Measurements from ENCODE around the gene FAM76A. TPM values are rescaled to one million over a fixed set of nuclear protein-coding genes. Genes with fewer than 3 reads are reported as not detected.

Gene FAM76A
- total RNA-seq, 2 donors from 2014 or later = 7.8 to 18.5 TPM

- no peak for DNase-seq (ENCODE audit: low spot score)
These were observed 43.3 kb upstream of the FAM76A start for GRCh38 chr1:27682351-27682944.

GRCh38 chr1:27684176-27684575 lies 41.6 kb upstream of the FAM76A start:
- whole genome bisulfite sequencing = 68% methylated on average over 2 of the region's 2 CpGs
- Histone ChIP-seq H3K4me1 (replicated peaks) (no peaks in the 10 kb centered on the region), H3K27me3 (replicated peaks; ENCODE audit: insufficient read depth) (no peaks in the 10 kb centered on the region), H3K36me3 (no peaks in the 10 kb centered on the region), H3K27ac (no peak overlapping the region), H3K9me3 (no peaks in the 10 kb centered on the region), H3K4me3 (no peak overlapping the region)
- DNase-seq (ENCODE audit: low spot score) = no peak
- TF ChIP-seq CTCF (IDR thresholded peaks at IDR 0.05) (no peak), POLR2A (IDR thresholded peaks at IDR 0.05) (no peak), POLR2AphosphoS5 (IDR thresholded peaks at IDR 0.05) (no peak)
- intact Hi-C loops (cut with DNase I) = no loop called here

More at GRCh38 chr1:27682351-27682944, 43.3 kb upstream of the FAM76A start:
- Histone ChIP-seq H3K36me3 (no peaks in the 10 kb centered on the region), H3K9me3 (no peaks in the 10 kb centered on the region), H3K27ac (no peak overlapping the region), H3K4me3 (no peak overlapping the region), H3K4me1 (replicated peaks) (no peaks in the 10 kb centered on the region), H3K27me3 (replicated peaks; ENCODE audit: insufficient read depth) (no peaks in the 10 kb centered on the region)
- 87% methylated on average over 5 of the region's 5 CpGs for WGBS
- intact Hi-C loops (cut with DNase I) = no loop called here
- TF ChIP-seq CTCF (IDR thresholded peaks at IDR 0.05) (no peak), POLR2A (IDR thresholded peaks at IDR 0.05) (no peak), POLR2AphosphoS5 (IDR thresholded peaks at IDR 0.05) (no peak)

GRCh38 chr1:27686223-27686990 lies 39.4 kb upstream of the FAM76A start:
- intact Hi-C loops (cut with DNase I) = no loop called here
- WGBS = 63% methylated on average over 19 of the region's 21 CpGs
- no peak overlapping the region for H3K4me3 ChIP-seq
- H3K27me3 ChIP-seq (replicated peaks; ENCODE audit: insufficient read depth) = no peaks in the 10 kb centered on the region
- H3K4me1 ChIP-seq (replicated peaks) = no peaks in the 10 kb centered on the region
- no peaks in the 10 kb centered on the region for H3K9me3 ChIP-seq
- no peak overlapping the region for H3K27ac ChIP-seq
- TF ChIP-seq CTCF (IDR thresholded peaks at IDR 0.05) (no peak), POLR2AphosphoS5 (IDR thresholded peaks at IDR 0.05) (no peak), POLR2A (IDR thresholded peaks at IDR 0.05) (no peak)
- H3K36me3 ChIP-seq = no peaks in the 10 kb centered on the region
- no peak for DNase-seq (ENCODE audit: low spot score)

GRCh38 chr1:27687906-27688305 lies 37.9 kb upstream of the FAM76A start:
- H3K27ac ChIP-seq = no peak overlapping the region
- no peaks in the 10 kb centered on the region for H3K27me3 ChIP-seq (replicated peaks; ENCODE audit: insufficient read depth)
- H3K4me1 ChIP-seq (replicated peaks) = no peaks in the 10 kb centered on the region
- no peaks in the 10 kb centered on the region for H3K9me3 ChIP-seq
- TF ChIP-seq POLR2AphosphoS5 (IDR thresholded peaks at IDR 0.05) (no peak), POLR2A (IDR thresholded peaks at IDR 0.05) (no peak), CTCF (IDR thresholded peaks at IDR 0.05) (no peak)
- DNase-seq (ENCODE audit: low spot score) = no peak
- WGBS = 90% methylated on average over 5 of the region's 5 CpGs
- H3K36me3 ChIP-seq = no peaks in the 10 kb centered on the region
- no peak overlapping the region for H3K4me3 ChIP-seq
- intact Hi-C loops (cut with DNase I) = no loop called here

Measured in prostate gland (tissue), 2 donors.